WTC11 (cell line): ENCODE data around the gene KRT34. TPM values are rescaled to one million over a fixed set of nuclear protein-coding genes. Genes with fewer than 3 reads are reported as not detected.

Experiments
- ATAC-seq: fragments of 200-7000 bp; cut with Tn5 transposase; 2 replicates; pipeline ENCODE4 v1.10.0; 2021; ENCODE audit warnings: mild to moderate bottlenecking, moderate library complexity
- CTCF ChIA-PET: fragments of 300-600 bp; sonication (Branson Sonifier 250); formaldehyde crosslinking; loops from one replicate; lab custom pipeline; 2021; ENCODE audit warnings: antibody characterized with exemption; lab: Charles Lee
- POLR2A ChIA-PET: fragments of 350-600 bp; sonication (Branson Sonifier 250); formaldehyde crosslinking; loops from one replicate; lab custom pipeline; 2021; ENCODE audit warnings: antibody characterized with exemption; lab: Charles Lee
- DNase-seq: peaks from one replicate; pipeline ENCODE4 v3.0.0; 2021; ENCODE audit warnings: low spot score
- H3K27ac Mint-ChIP-seq: 2 replicates; pipeline ENCODE4 v1.8.0; 2021; ENCODE audit warnings: mixed read lengths
- H3K27me3 Mint-ChIP-seq: 2 replicates; pipeline ENCODE4 v1.8.0; 2021; ENCODE audit warnings: low read depth, mild to moderate bottlenecking, moderate library complexity, mixed read lengths
- H3K36me3 Mint-ChIP-seq: 2 replicates; pipeline ENCODE4 v1.8.0; 2021; ENCODE audit warnings: mixed read lengths
- H3K4me1 Mint-ChIP-seq: 2 replicates; pipeline ENCODE4 v1.8.0; 2022; ENCODE audit warnings: mixed read lengths
- H3K4me3 Mint-ChIP-seq: 2 replicates; pipeline ENCODE4 v1.8.0; 2021; ENCODE audit warnings: mild to moderate bottlenecking, moderate library complexity, mixed read lengths
- H3K9me3 Mint-ChIP-seq: 2 replicates; pipeline ENCODE4 v1.8.0; 2021; ENCODE audit warnings: mixed read lengths
- ARID4B ChIP-seq: sonication (generic); formaldehyde crosslinking; IDR thresholded peaks from 2 replicates; pipeline ENCODE4 v1.8.0; 2023; ENCODE audit warnings: missing genetic modification reagents, mild to moderate bottlenecking, borderline replicate concordance
- CBFB ChIP-seq: sonication (generic); formaldehyde crosslinking; IDR thresholded peaks from 2 replicates; pipeline ENCODE4 v1.8.1; 2022; ENCODE audit warnings: mild to moderate bottlenecking, low read depth, missing genetic modification reagents
- CDX4 ChIP-seq: fragments of 250-450 bp; sonication (Bioruptor Pico); IDR thresholded peaks from 2 replicates; pipeline ENCODE4 v1.9.0; 2021; ENCODE audit warnings: moderate library complexity, mild to moderate bottlenecking, inconsistent platforms, borderline replicate concordance
- E2F5 ChIP-seq: sonication (generic); formaldehyde crosslinking; IDR thresholded peaks from 2 replicates; pipeline ENCODE4 v1.8.1; 2022; ENCODE audit warnings: mild to moderate bottlenecking, moderate library complexity, missing genetic modification reagents
- ELF4 ChIP-seq: sonication (generic); formaldehyde crosslinking; IDR thresholded peaks from 2 replicates; pipeline ENCODE4 v1.8.1; 2022; ENCODE audit warnings: low read depth, mild to moderate bottlenecking, moderate library complexity, missing genetic modification reagents
- FOXP4 ChIP-seq: sonication (generic); formaldehyde crosslinking; IDR thresholded peaks from 2 replicates; pipeline ENCODE4 v1.8.0; 2022; ENCODE audit warnings: mild to moderate bottlenecking, missing genetic modification reagents
- GRHL2 ChIP-seq: fragments of 250-450 bp; sonication (Bioruptor Pico); IDR thresholded peaks from 2 replicates; pipeline ENCODE4 v1.8.0; 2022; ENCODE audit warnings: mild to moderate bottlenecking, moderate library complexity; ENCODE audit not compliant: insufficient replicate concordance, severe bottlenecking
- HMGA2 ChIP-seq: fragments of 250-450 bp; sonication (Bioruptor Pico); IDR thresholded peaks from 2 replicates; pipeline ENCODE4 v1.4.0; 2021; ENCODE audit warnings: mild to moderate bottlenecking, moderate library complexity
- IRF1 ChIP-seq: sonication (generic); formaldehyde crosslinking; IDR thresholded peaks from 2 replicates; pipeline ENCODE4 v1.8.0; 2023; ENCODE audit warnings: missing genetic modification reagents
- JUN ChIP-seq: sonication (generic); formaldehyde crosslinking; IDR thresholded peaks from 2 replicates; pipeline ENCODE4 v1.8.0; 2023; ENCODE audit warnings: mild to moderate bottlenecking, missing genetic modification reagents
- MAX ChIP-seq: sonication (generic); formaldehyde crosslinking; IDR thresholded peaks from 2 replicates; pipeline ENCODE4 v1.8.0; 2022; ENCODE audit warnings: mild to moderate bottlenecking, missing genetic modification reagents
- NFATC4 ChIP-seq: fragments of 250-450 bp; sonication (Bioruptor Pico); IDR thresholded peaks from 2 replicates; pipeline ENCODE4 v1.9.0; 2021; ENCODE audit warnings: mild to moderate bottlenecking
- NR3C1 ChIP-seq: sonication (generic); formaldehyde crosslinking; conservative IDR thresholded peaks from 2 replicates; pipeline ENCODE4 v1.8.1; 2023; ENCODE audit warnings: low read depth, mild to moderate bottlenecking, missing genetic modification reagents
- USF1 ChIP-seq: sonication (generic); formaldehyde crosslinking; IDR thresholded peaks from 2 replicates; pipeline ENCODE4 v1.8.0; 2022; ENCODE audit warnings: mild to moderate bottlenecking, missing genetic modification reagents
- ZNF263 ChIP-seq: sonication (generic); formaldehyde crosslinking; IDR thresholded peaks from 2 replicates; pipeline ENCODE4 v1.8.1; 2022; ENCODE audit warnings: low read depth, mild to moderate bottlenecking, moderate library complexity, missing genetic modification reagents
- ZNF396 ChIP-seq: fragments of 250-450 bp; sonication (Bioruptor Pico); IDR thresholded peaks from 2 replicates; pipeline ENCODE4 v1.8.0; 2021; ENCODE audit warnings: mild to moderate bottlenecking, moderate library complexity, borderline replicate concordance
- total RNA-seq: library from RNA; stranded (reverse); gene quantifications from 3 replicates; pipeline ENCODE4 v1.2.3, GENCODE V29; 2021

The KRT34 gene
- total RNA-seq, 1 experiment from 2014 or later = not detected

- POLR2A ChIA-PET = no interaction called here
- no peak for TF ChIP-seq MAX (CRISPR knock-in tag)
- no peak for TF ChIP-seq IRF1 (CRISPR knock-in tag)
- no peak for TF ChIP-seq FOXP4 (CRISPR knock-in tag)
- TF ChIP-seq GRHL2 (CRISPR knock-in tag) = no peak
- TF ChIP-seq NR3C1 (CRISPR knock-in tag) = no peak
- no peak for TF ChIP-seq ZNF396 (CRISPR knock-in tag)
- no peak for TF ChIP-seq JUN (CRISPR knock-in tag)
- no peak for TF ChIP-seq USF1 (CRISPR knock-in tag)
- TF ChIP-seq E2F5 = no peak
- no peak for TF ChIP-seq ZNF263 (CRISPR knock-in tag)
- no peak for TF ChIP-seq HMGA2
- no peak for TF ChIP-seq CBFB (CRISPR knock-in tag)
- TF ChIP-seq, all 79 proteins: peak for 0
- H3K4me3 Mint-ChIP-seq = no peak overlapping the region
- ATAC-seq (no peak), DNase-seq (no peak)
- H3K36me3 Mint-ChIP-seq = no peaks in the 10 kb centered on the region
- no peaks in the 10 kb centered on the region for H3K9me3 Mint-ChIP-seq
- H3K4me1 Mint-ChIP-seq = no peaks in the 10 kb centered on the region
- no peak overlapping the region for H3K27ac Mint-ChIP-seq
- H3K27me3 Mint-ChIP-seq = no peaks in the 10 kb centered on the region
- CTCF ChIA-PET = no interaction called here
Observed at GRCh38 chr17:41393294-41393693, 11.2 kb upstream of the KRT34 start.

- no peaks in the 10 kb centered on the region for H3K27me3 Mint-ChIP-seq
- no peak overlapping the region for H3K27ac Mint-ChIP-seq
- CTCF ChIA-PET = interaction anchor here (2.6 kb wide), 1 partner anchor 157 kb away, joined by 11 read pairs; no protein-coding TSS in a partner anchor
- no peaks in the 10 kb centered on the region for H3K4me1 Mint-ChIP-seq
- POLR2A ChIA-PET = no interaction called here
- H3K4me3 Mint-ChIP-seq = no peak overlapping the region
- DNase-seq (no peak), ATAC-seq (no peak)
- H3K36me3 Mint-ChIP-seq = peaks cover 2% of the 10 kb centered on the region
- peaks cover 2% of the 10 kb centered on the region for H3K9me3 Mint-ChIP-seq
- TF ChIP-seq NFATC4 (CRISPR knock-in tag) = no peak
- TF ChIP-seq CDX4 = no peak
- no peak for TF ChIP-seq ELF4 (CRISPR knock-in tag)
- TF ChIP-seq ARID4B (CRISPR knock-in tag) = no peak
- no peak for TF ChIP-seq ZNF396 (CRISPR knock-in tag)
- no peak for TF ChIP-seq IRF1 (CRISPR knock-in tag)
Observed at GRCh38 chr17:41392278-41392677, 10.2 kb upstream of the KRT34 start.
